Spleen (tissue), 11 donors: ENCODE results near the gene WDR6. TPM values are rescaled to one million over a fixed set of nuclear protein-coding genes. Genes with fewer than 3 reads are reported as not detected.

Experiments
- DNase-seq: peaks from one replicate; pipeline ENCODE4 v3.0.0-alpha.2; 2020
- H3K27ac ChIP-seq, 8 donors: fragments of 200-600 bp; sonication (generic) in 7 of 8; 1 replicate in 4 of 8; 2 replicates in 4 of 8; pipeline versions ENCODE4 v1.5.0 to v1.8.0; 2016 to 2021; ENCODE audit warnings: inconsistent platforms in 4 of 8, mild to moderate bottlenecking in 4 of 8, moderate library complexity in 1 of 8
- H3K27me3 ChIP-seq, 7 donors: fragments of 200-600 bp; sonication (generic) in 6 of 7; replicated peaks in 1 of 7; 1 replicate in 4 of 7; 2 replicates in 3 of 7; pipeline versions ENCODE4 v1.5.0 to v1.8.0; 2016 to 2021; ENCODE audit warnings: inconsistent platforms in 3 of 7, mild to moderate bottlenecking in 1 of 7
- H3K36me3 ChIP-seq, 6 donors: fragments of 200-600 bp; sonication (generic) in 5 of 6; 1 replicate in 4 of 6; 2 replicates in 2 of 6; pipeline versions ENCODE4 v1.5.0 to v1.8.0; 2016 to 2021; ENCODE audit warnings: inconsistent platforms in 2 of 6
- H3K4me1 ChIP-seq, 6 donors: fragments of 200-600 bp; sonication (generic) in 5 of 6; 1 replicate in 3 of 6; 2 replicates in 3 of 6; pipeline versions ENCODE4 v1.5.0 to v1.8.0; 2016 to 2021; ENCODE audit warnings: inconsistent platforms in 3 of 6
- H3K4me3 ChIP-seq, 8 donors: fragments of 200-600 bp; sonication (generic) in 7 of 8; 1 replicate in 4 of 8; 2 replicates in 4 of 8; pipeline versions ENCODE4 v1.5.0 to v1.8.0; 2016 to 2021; ENCODE audit warnings: inconsistent platforms in 4 of 8, mild to moderate bottlenecking in 4 of 8, moderate library complexity in 2 of 8
- H3K9me3 ChIP-seq, 8 donors: fragments of 200-600 bp; sonication (generic) in 7 of 8; 1 replicate in 4 of 8; 2 replicates in 4 of 8; pipeline versions ENCODE4 v1.5.0 to v1.8.0; 2016 to 2021; ENCODE audit warnings: inconsistent platforms in 4 of 8
- POLR2A ChIP-seq, 3 donors: fragments of 450-650 bp; IDR thresholded peaks; one replicate each; pipeline ENCODE4 v1.5.1; 2017; ENCODE audit warnings: antibody characterized with exemption in 3 of 3, mild to moderate bottlenecking in 1 of 3
- POLR2AphosphoS5 ChIP-seq, 3 donors: sonication (generic); formaldehyde crosslinking; IDR thresholded peaks; one replicate each; pipeline ENCODE4 v1.5.1; 2017; ENCODE audit warnings: antibody characterized with exemption in 3 of 3
- WGBS, 5 donors: extraction: QIAGEN DNeasy Blood & Tissue Kit in 3 of 5; methylation state at CpG; one replicate each; pipeline versions ENCODE4 v1.1.5 to v1.1.7; 2013 to 2018; 5-methylcytosine and 5-hydroxymethylcytosine counted together
- intact Hi-C: fragments of 100-400 bp; cut with DNase I; formaldehyde crosslinking; loops from one replicate; pipeline ENCODE4 v1.15.0; 2023; ENCODE audit warnings: low total_unique reads
- polyA plus RNA-seq, 3 donors: library from polyadenylated mRNA; stranded (reverse); fragments of 200-250 nt; gene quantifications; one replicate each; pipeline ENCODE4 v1.2.1, GENCODE V29; 2013
- total RNA-seq, 7 donors: library from RNA; depleted of rRNA in 3 of 7; stranded (reverse); fragments of >200 nt in 3 of 7; fragmentation: NEBNext Ultra II Directional in 4 of 7; extraction: Animal tissue kit (Norgen Biotek cat#: 25700) in 4 of 7; gene quantifications; one replicate each; pipeline versions ENCODE4 v1.1.0 to v1.2.1, GENCODE V29; 2016 to 2021
- TF ChIP-seq, protein P1 (sequence below), 11 experiments: fragments of 200-600 bp in 7 of 11; fragments of 450-650 bp in 4 of 11; sonication (generic) in 4 of 11; IDR thresholded peaks in 8 of 11; conservative IDR thresholded peaks in 3 of 11; 1 replicate in 7 of 11; 2 replicates in 4 of 11; pipeline versions ENCODE4 v1.4.0 to v1.8.0; 2016 to 2021; ENCODE audit warnings: antibody characterized with exemption in 11 of 11, inconsistent platforms in 4 of 11, mild to moderate bottlenecking in 1 of 11
- donor health status: healthy with polysubstance abuse.
- donor health status: DM: no; HTN: no; CAD: no; lungs with moderate emphysema.
- donor health status: DM: no; HTN: no; CAD: no.
- donor health status: Bipolar disorder and iron deficiency.
- donor health status: healthy.
- donor health status: DM: no; HTN: no; CAD: no.
- donor health status: DM: yes; HTN: yes; CAD: no.

Gene WDR6
- total and polyA plus RNA-seq, 10 donors = 96.9 to 171 (median 142) TPM

DNA sequence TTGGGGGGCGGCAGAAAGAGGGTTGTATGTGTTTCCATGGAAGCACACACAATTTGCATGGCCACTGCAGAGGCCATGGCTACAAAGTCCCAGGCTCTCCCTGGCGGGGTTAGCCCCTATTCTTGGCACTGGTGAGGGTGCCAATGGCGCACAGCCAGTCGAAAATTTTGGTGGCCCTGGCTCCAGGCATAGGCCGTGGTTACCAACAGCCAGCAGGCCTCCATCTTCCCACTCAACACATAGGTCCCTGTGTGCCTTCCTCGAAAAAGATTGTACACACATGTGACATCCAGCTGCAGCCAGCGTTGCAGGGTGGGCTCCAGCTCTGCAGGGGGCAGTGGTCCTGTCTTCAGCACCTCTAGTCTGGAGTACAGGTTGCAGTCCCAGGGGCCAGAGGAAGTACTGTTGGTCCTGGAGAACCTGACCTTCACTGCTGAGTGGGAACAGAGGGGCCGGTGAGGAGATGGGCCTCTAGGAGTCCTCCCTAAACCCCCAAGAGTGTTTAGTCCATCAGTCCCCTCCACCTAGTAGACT is 10.0 kb upstream of the WDR6 start:
- Histone ChIP-seq H3K27ac (no peak overlapping the region), H3K4me3 (no peak overlapping the region), H3K4me1 (peaks cover 0 to 12% (median under 1%) of the 10 kb centered on the region in 6 donors), H3K9me3 (no peaks in the 10 kb centered on the region), H3K27me3 (no peaks in the 10 kb centered on the region), H3K36me3 (peaks cover 0 to 50% (median 3%) of the 10 kb centered on the region in 6 donors)
- intact Hi-C loops = no loop called here
- WGBS, 5 donors = 80 to 93% (median 90%) methylated on average over 8 of the region's 8 CpGs
- DNase-seq = no peak
- TF ChIP-seq, protein P1, sequence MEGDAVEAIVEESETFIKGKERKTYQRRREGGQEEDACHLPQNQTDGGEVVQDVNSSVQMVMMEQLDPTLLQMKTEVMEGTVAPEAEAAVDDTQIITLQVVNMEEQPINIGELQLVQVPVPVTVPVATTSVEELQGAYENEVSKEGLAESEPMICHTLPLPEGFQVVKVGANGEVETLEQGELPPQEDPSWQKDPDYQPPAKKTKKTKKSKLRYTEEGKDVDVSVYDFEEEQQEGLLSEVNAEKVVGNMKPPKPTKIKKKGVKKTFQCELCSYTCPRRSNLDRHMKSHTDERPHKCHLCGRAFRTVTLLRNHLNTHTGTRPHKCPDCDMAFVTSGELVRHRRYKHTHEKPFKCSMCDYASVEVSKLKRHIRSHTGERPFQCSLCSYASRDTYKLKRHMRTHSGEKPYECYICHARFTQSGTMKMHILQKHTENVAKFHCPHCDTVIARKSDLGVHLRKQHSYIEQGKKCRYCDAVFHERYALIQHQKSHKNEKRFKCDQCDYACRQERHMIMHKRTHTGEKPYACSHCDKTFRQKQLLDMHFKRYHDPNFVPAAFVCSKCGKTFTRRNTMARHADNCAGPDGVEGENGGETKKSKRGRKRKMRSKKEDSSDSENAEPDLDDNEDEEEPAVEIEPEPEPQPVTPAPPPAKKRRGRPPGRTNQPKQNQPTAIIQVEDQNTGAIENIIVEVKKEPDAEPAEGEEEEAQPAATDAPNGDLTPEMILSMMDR (IDR thresholded peaks at IDR 0.05 in 8 of 11, conservative IDR thresholded peaks at IDR 0.05 in 3 of 11) = no peak

DNA sequence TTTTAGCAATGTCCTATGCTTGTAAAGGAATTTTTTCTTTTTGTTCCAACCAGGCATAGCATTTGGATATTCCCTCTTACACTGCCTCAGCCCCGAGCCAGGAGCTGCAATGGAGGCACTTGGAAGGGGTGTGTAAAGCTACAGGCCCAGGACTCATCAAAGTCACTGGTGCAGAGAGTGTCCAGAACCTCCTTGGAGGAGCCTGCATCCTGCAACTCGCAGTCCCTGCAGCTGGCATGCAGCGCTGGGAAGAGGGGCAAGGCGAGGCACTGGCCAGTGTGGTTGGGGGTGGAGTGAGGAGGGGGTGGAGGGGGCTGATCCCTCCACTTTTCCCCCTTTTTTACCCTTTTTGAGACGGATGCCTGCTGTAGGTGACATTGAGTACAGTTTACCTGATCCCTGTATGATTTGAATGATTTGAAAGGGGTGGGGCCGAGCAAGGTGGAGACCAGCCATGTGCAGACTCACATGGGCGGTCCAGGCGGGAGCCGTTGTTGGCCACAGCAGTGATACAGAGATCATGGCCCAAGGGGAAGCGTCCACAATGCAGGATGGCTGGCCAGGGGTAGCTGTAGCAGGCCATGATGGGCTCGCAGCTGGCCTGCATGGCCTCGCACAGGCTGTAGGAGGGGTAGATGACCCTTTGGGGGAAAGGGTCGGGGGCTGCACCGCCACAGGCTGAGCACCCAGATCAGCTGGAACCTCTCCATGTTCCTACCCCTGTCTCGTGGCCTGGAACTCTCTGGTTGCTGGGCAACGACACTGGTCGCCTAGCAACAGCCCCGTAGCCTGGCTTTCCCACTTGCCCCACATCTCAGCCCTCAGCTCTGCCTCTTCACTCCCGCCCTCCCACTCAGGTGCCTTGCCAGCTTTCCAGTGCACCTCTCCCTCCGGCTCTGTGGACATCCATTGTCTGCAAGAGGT is 9.2 kb upstream of the WDR6 start:
- Histone ChIP-seq H3K27me3 (no peaks in the 10 kb centered on the region), H3K27ac (no peak overlapping the region), H3K36me3 (peaks cover 0 to 52% (median 3%) of the 10 kb centered on the region in 6 donors), H3K4me1 (peaks cover 0 to 5% (median 0%) of the 10 kb centered on the region in 6 donors), H3K9me3 (no peaks in the 10 kb centered on the region), H3K4me3 (no peak overlapping the region)
- DNase-seq = no peak
- intact Hi-C loops = no loop called here
- TF ChIP-seq POLR2AphosphoS5 (IDR thresholded peaks at IDR 0.05) = peak in 1 of 3 donors; percentile 11
- TF ChIP-seq, protein P1 (IDR thresholded peaks at IDR 0.05 in 8 of 11, conservative IDR thresholded peaks at IDR 0.05 in 3 of 11) = no peak
- no peak for TF ChIP-seq POLR2A (IDR thresholded peaks at IDR 0.05)
- 84 to 92% (median 87%) methylated on average over 18 to 20 of the region's 20 CpGs for WGBS, 5 donors

DNA sequence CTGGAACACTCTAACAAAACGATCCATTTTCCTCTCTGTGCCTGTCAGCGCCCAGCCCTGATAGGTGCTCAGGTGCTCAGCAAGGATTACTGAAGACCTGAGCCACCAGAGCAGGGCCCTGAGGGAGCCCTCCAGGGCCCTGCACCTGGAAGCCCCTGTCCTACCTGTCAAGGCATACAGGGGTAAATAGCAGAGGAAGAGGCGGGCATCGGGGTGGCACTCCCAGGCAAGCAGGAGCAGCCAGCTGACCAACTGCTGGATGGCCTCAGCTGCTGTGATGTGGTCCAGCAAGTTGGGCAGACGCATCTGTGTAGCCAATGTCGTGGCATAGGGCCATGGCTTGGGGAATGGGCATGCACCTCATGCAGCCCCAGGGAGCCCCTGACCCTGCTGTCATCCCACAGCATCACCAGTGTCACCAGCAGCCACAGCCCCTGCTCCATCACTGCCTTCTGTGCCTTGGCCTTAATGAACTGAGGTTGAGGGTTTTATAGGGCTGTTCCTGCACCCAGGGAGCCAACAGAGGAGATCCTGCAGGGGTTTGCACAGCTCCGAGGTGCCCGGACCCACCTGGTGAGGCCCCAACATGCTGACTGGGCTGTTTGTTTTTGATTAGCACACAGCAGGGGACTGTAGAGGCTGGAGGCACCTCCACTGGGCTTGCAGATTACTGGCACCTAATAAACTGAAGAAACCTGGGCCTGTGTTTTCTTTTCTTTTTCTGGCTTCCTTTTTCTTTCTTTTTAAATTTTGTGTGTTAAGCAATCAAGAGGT is 7.9 kb upstream of the WDR6 start:
- intact Hi-C loops = no loop called here
- TF ChIP-seq POLR2AphosphoS5 (IDR thresholded peaks at IDR 0.05) = no peak
- 85 to 91% (median 89%) methylated on average over 8 of the region's 8 CpGs for WGBS, 5 donors
- H3K27me3 ChIP-seq = no peaks in the 10 kb centered on the region
- peaks cover 0 to 49% (median 2%) of the 10 kb centered on the region in 6 donors for H3K36me3 ChIP-seq
- H3K27ac ChIP-seq = no peak overlapping the region
- peak; percentile 62 for DNase-seq
- H3K4me3 ChIP-seq = no peak overlapping the region
- no peaks in the 10 kb centered on the region for H3K4me1 ChIP-seq
- no peaks in the 10 kb centered on the region for H3K9me3 ChIP-seq

DNA sequence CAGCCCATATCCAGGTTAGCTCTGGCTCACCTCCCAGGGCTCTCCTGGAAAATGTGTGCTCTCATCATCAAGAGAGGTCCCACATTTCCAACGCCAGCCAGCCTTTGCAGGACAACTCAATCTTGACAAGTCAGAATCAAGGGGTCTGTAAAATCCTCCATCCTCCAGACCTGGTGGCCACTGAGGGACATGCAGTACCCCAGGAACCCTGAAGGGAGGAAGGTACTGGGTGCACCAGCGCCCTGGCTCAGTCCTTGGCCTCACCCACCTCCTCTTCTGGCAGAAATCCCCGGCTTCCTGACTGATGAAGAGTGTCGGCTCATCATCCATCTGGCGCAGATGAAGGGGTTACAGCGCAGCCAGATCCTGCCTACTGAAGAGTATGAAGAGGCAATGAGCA is 6.0 kb upstream of the WDR6 start:
- no peak for DNase-seq
- no peak overlapping the region for H3K4me3 ChIP-seq
- no peaks in the 10 kb centered on the region for H3K27me3 ChIP-seq
- peaks cover 0 to 32% (median 0%) of the 10 kb centered on the region in 6 donors for H3K36me3 ChIP-seq
- no peaks in the 10 kb centered on the region for H3K9me3 ChIP-seq
- 79 to 89% (median 83%) methylated on average over 5 to 6 of the region's 6 CpGs for WGBS, 5 donors
- intact Hi-C loops = no loop called here
- H3K27ac ChIP-seq = no peak overlapping the region
- TF ChIP-seq, protein P1 (IDR thresholded peaks at IDR 0.05 in 8 of 11, conservative IDR thresholded peaks at IDR 0.05 in 3 of 11) = no peak
- TF ChIP-seq POLR2AphosphoS5 (IDR thresholded peaks at IDR 0.05) = no peak
- no peak for TF ChIP-seq POLR2A (IDR thresholded peaks at IDR 0.05)
- H3K4me1 ChIP-seq = peaks cover 0 to 4% (median 3%) of the 10 kb centered on the region in 6 donors
